PC-9 (cell line): ENCODE results near the gene TANGO6.

Experiments used
- CTCF ChIP-seq: fragments of 200-600 bp; sonication (generic); conservative IDR thresholded peaks from 2 replicates; pipeline ENCODE4 v1.6.1; 2017; ENCODE audit warnings: mixed run types, antibody characterized with exemption, mild to moderate bottlenecking, moderate library complexity
- EZH2 ChIP-seq: fragments of 200-600 bp; sonication (generic); IDR thresholded peaks from 2 replicates; pipeline ENCODE4 v1.8.0; 2017; ENCODE audit warnings: antibody characterized with exemption, low read depth

GRCh38 chr16:69073181-69073702, 229.9 kb downstream of the TANGO6 start:
- TF ChIP-seq CTCF: no peak
- TF ChIP-seq EZH2: no peak
